Anterior cingulate cortex (tissue), 58 donors: ENCODE data around the gene NPAS3.

Source experiments
- DNase-seq, 58 donors: peaks; one replicate each; lab custom pipeline; 2025; lab: John Stamatoyannopoulos, UW

The NPAS3 gene

DNA sequence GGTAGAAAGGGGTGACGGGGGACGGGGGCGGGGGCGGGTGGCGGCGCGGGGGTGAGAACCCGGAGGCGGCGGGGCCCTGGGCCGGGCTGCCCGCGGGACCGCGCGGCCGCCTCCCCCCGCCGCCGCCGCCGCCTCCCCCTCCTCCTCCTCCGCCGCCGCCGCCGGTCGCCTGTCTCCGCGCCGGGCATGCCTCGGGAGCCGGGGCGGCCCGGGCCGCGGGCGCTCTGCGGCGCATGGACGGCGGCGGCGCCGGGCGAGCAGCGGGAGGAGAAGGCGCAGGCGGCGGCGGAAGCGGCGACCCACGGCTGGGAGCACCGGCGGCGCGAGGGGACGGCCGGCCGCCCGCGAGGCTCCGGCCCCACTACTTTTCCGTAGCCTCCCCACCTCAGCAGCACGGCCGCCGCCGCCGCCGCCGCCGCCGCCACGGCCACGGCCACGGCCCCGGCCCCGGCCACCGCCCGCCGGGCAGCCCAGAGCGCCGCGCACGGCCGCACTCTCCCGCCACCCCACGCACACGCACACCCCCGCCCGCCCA lies at the start of gene NPAS3:
Gene NPAS3, plus strand, starts transcription at position 161 of the 535 bp plus-strand sequence.
- peak in 9 of 58 donors; percentile 47 to 82 (median 57) for DNase-seq

DNA sequence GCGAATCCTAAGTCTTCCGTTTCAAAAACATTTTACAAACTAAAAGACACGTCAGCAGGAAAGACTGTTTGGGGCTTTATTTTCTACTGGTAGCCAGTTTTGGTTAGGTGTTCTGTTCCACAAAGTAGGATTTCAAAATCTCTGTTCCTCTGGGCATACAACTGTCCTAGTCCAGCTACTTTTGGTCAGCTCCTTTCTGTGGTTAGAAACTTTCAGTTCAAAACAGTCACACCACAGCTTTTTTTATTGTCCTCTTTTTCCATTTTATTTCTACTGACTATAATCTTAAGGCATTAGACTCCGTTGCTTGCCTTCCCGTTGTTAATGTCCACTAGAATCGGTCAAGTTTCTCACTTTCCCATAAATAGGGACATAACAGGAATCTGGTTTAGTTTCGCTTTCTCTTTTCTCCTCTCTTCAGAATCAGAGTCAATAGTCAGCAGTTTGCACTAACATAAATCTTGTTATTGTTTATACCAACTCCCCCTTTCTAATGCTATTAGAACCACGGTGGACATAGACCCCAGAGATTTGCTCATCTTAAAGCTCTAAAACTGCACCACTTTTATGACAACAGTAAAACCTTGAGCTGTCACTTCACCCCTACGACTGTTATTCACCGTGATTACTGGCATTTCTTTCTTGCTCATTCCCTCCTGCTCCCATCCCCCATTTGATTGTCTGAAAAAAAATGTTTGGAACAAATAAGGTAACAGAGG lies 41.5 kb upstream of the NPAS3 start:
- peak in 3 of 58 donors; percentile 16 to 25 (median 22) for DNase-seq

DNA sequence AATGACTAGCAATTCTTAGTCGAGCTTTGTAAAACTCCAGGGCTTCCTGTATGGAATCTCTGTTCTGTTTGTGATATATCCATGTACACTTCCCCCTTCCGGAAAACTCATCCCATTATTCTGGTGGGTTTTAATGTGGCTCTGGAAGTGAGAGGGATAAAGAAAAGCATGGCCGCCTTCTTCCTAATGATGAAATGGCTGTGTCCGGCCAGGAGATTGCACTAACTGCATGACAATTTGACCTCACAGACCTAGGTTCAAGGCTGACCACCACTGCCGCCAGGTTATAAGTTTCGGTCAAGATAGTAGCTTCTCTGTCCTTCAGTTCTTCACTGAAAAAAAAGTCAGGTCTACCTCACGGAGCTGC lies 41.0 kb upstream of the NPAS3 start:
- DNase-seq: peak in 2 of 58 donors; percentile 19 to 25

DNA sequence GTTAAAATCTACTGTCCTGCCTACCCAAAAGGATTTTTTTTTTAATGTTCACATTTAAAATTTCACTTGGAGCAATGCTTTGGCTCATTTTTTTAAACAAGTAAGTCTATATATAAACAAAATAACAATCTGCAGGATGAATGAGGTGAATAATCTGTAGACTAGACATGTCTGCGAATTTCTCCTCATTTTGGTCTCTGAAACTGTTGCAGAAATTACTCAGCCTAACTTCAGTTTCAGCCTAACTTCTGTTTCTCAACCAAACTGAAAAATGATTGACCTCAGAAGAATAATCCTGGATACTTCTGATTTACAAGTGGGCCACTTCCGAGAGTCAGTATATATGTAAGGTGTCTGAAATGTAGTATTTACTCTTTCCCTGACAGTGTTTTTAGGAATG lies 39.8 kb upstream of the NPAS3 start:
- DNase-seq: no peak

DNA sequence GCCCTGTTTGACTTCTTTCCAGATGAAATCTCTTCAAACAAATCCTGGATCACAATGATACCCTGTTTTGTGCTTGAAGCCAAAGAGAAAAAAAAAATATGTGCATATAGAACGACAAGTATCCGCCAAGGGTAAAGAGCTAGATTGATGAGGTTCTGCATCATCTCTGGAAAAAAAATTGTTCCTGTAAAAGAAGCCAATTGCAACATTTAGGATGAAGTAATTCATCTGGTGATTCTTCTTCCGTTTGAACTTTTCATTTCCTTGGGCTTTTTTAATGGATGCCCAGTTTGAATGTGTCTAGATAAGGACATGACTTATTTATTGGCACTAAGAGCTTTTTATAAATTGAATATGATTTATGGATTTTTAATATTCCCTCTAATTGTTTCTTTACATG lies 38.1 kb upstream of the NPAS3 start:
- DNase-seq: no peak

DNA sequence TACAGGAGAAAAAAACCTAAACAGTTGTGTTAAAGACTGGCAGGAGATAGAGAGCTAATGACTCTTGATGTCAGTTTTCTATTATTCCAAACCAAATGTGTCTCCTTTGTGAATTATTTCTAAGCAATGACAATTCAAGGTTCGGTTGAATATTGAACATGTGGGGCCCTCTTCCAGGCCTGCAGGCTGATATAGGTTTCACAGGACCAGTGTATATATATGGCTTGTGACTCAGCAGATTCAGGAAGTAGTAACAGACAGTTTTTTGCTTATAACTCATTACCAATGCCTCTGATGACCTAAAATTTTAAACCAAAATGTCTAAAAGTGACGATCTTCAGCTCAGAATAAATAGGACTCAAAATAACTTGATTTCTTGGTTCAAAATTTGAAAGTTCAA lies 33.7 kb upstream of the NPAS3 start:
- DNase-seq: no peak

DNA sequence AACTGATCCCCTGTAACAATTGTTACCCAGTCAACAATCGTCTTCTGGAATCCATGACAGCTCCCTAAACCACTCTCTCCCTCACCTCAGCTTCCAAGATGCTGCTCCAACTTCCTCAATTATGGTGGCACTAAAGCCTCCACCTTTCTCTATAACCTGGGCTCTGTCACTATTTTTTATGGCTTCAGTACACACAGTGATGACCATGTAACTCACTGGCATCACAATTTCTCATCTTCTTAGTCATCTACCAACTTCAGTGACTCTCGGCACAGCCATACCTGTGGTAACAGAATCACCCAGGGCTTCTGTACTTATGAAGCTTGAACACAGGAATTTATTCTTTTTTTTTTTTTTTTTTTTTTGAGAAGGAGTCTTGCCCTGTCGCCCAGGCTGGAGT lies 32.0 kb upstream of the NPAS3 start:
- no peak for DNase-seq

DNA sequence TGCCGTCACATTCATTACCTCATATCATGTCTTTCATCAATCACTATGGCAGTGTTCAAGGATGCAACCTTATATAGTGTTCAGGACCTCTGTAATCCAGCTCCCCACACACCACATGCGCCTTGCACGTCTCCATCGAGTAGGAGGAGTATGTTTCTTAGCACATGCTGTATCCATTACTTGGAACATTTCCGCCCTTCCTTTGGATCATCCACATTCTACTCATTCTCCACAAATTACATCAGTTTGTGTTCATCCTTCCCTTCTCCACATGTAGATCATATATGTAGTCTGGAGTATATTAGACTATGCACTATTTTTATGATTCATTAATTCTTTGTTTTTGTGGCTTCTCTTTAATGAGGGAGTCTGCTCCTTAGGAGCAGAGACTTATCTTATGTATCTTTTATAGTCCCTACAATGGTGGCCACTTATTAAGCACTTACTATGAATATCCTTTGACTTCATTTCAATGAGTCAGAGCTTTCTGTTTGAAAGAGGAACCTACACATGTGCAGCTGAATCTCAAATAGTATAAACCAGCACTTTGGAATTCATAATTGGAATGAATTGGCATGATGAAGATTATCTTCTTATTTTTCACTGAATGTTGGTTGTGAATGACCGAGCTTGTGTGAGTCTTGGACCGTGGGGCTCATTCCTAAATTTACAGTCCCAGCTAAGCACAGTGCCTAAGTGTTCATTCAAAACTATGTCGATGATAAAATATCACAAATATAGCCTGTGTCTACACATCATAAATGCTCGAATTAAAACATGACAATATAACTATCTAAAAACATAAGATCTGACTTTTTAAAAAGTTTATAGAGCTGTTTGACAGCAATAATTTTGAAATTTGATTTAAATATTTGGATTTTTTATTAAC lies 30.2 kb upstream of the NPAS3 start:
- DNase-seq: no peak

DNA sequence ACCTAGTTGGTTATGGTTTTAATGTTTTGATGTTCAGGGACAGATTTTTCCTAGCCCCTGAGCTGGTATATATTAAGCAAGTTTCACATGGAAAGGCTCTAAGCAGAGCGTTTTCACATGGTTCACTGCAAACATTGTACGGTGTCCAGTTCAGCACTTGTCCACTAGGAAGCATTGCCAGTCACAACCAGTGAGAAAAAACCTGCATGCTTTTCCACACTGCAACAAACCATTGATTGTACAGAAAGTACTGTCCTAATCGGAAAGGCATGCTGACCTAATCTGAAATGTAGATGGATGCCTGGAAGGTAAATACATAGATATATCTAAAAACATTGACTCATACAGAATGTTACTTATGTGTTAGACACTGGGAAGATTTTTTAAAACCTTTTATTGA lies 25.0 kb upstream of the NPAS3 start:
- peak in 3 of 58 donors; percentile 2 to 43 (median 10) for DNase-seq

DNA sequence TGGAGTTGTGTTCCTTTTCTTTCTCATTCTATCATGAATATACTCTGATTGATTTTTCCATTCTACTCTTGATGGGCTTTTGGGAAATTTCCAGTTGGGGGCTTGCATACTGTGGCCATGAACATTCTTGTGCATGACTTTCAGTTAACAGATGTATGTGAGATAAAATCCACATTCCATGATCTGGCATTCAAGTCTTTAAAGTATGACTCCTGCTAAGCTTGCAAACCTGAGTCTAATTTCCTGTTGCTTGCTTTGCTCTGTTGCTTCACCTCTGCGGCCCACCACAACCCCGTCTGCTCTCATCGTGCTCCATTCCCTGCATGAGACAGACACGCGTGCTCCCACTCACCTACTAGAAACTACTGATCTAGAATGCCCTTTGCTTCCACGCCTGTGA lies 24.3 kb upstream of the NPAS3 start:
- no peak for DNase-seq

DNA sequence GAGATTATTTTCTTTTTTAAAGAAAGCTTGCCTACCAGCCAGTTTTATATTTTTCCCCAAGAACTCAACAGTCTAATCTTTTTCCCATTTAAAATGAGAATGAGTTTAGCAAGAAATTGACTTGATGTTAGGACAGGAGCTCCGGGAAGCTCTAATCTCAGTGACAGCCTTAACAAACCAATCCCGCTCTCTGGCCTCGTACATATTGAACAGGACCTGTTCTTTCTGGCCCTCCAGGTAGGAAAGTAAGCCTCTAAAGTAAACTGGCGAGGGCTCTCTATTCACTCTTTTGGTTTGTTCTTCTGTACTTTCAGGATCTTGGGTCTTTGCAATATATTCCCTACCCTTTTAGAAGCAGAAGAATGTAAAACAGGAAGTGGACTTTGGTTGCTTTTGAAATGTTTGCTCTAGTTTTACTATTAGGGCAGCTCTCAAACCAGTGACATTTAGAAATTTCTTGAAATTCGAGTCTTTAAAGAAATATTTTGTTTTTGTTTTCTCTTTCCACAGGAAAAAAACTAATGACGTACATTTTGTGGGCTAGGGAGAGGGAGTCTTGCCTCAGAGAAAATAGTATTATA lies 17.9 kb upstream of the NPAS3 start:
- DNase-seq: no peak

DNA sequence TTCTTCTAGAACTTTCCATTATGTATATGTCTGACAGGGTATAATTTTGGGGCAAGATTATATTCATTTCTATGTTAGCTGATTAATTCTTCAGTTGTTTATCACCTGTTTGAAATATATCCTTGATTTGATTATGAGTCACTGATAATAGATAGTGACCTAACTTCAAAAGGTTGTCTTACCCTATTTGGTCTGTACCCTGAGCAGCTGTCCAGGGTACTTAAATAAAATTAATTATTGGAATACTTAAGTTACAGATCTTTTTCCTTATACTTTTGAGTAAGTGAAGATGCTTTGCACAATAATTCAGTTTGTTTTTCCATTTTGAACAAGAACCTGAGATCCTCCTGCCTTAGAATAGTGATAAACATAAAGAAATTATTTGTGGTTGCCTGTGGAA lies 13.2 kb upstream of the NPAS3 start:
- DNase-seq: no peak

DNA sequence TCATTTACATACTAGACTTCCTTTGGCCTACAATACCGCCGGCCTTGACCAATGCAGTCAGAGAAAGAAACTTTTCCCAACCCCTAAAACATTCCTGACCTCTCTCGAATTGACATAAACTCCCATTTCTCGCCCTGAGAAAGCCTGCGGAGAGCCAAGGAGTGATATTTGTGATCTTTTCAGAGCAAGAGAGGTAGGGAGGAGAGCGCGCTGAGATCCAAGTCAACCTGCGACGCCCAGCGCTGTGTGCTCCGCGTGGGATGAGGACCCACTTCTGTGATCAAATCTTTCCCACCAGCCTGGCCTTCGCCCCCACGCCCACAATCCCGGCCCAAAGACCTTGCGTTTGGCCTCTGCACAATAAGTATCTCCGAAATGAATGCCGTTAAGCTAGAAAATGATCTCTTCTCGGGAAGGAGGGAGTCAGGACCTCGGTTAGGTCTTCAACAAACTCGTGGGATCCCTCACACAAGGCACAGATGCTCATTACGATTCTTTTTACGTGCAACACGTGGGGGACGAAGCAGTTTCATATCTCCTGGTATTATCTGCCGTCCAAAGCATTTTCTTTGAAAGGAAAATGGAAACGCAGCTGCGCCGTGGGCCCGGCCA lies 6.3 kb upstream of the NPAS3 start:
- DNase-seq: peak in 1 of 58 donors; percentile 21

DNA sequence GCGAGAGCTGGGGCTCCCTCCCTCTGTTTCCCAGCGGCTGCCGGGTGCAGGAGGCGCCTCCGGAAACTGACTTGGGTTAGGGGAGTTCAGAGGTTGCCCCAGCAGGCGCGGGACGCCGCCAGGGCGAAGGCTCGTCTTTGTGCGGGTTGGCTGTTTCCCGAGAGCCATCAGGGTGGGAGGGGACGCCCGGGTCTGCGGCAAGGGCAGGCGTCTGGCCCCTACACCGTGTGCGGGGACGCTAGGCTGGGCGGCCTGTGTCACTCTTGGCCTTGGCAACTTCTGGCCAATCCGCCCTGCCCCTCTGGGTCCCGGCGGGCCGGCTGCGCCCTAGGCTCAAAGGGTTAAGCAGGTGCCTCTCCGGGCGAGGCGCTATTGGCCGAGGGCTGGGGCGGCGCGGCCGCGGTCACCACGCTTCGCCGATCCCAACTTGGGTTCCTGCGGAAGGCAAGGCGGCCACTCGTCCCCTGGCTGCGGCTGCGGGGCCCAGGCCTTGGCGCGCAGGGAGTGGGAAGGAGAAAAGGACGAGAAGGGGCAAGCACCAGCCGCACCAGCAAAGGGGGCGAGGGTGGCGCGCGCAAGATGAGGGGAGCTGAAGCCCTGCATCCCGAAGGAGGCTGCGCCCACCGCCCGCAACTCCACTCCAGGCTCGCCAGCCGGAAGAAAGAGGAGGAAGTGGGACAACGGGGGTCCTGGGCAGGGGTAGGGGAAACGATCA lies 5.6 kb upstream of the NPAS3 start:
- peak in 38 of 58 donors; percentile 14 to 69 (median 42) for DNase-seq

DNA sequence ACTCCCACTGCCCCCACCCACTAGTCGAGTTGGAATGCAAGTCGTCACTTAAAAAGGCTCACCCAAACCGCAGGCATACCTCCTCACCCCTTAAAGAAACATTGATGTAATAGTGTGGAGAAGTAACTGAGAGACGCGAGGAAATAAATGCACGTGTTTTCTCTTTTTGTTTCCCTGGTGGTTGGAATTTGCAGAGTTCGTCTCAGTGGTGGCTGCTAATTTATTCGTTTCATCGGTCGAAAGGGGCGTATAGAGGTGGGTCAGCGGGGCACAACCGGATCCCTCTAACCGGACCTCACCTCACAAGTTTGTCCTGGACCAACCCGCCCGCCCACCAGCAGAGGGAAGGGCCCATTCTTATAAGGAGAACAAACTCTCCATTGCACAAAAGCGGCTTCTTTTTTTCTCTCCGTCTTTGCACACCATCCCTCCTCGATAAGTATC lies 5.0 kb upstream of the NPAS3 start:
- DNase-seq: peak in 1 of 58 donors; percentile 72

DNA sequence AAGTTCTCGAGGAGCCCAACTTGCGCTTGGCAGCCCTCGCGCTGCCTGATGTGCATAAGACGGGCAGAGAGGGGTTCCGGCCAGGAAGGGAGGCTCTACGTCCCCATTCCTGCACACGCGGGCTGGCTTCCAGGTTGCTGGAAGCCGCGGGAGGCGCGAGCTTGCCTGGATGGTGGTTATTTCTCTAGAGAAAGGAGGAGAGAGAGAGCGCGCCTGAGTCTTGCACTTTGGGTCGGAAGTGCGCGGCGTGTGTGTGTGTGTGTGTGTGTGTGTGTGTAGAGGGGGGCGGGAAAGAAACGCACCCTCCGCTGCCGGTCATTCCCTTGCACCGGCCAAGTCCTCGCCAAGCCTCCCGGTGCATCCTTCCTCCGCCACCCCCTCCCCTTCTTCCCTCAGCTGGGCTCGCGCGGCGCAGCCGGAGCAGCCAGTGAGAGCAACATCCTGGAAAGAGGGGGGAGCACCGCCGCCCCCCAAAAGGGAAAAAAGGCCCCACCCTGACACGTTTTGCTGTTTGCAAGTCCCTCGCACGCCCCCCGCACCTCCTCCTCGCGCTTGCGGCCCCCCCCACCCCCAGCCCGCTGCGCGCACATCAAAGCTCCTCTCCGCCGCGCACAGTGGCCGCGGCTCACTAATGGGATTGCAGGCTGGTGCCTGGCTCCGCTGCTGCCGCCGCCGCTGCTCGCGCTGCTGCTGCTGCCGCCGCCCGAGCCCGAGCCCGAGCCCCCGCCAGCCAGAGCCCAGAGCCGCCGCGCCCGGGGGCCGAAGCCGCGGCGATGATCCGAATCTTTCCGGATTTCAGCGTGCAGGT lies 4.4 kb upstream of the NPAS3 start:
- DNase-seq: peak in 56 of 58 donors; percentile 34 to 89 (median 73)

DNA sequence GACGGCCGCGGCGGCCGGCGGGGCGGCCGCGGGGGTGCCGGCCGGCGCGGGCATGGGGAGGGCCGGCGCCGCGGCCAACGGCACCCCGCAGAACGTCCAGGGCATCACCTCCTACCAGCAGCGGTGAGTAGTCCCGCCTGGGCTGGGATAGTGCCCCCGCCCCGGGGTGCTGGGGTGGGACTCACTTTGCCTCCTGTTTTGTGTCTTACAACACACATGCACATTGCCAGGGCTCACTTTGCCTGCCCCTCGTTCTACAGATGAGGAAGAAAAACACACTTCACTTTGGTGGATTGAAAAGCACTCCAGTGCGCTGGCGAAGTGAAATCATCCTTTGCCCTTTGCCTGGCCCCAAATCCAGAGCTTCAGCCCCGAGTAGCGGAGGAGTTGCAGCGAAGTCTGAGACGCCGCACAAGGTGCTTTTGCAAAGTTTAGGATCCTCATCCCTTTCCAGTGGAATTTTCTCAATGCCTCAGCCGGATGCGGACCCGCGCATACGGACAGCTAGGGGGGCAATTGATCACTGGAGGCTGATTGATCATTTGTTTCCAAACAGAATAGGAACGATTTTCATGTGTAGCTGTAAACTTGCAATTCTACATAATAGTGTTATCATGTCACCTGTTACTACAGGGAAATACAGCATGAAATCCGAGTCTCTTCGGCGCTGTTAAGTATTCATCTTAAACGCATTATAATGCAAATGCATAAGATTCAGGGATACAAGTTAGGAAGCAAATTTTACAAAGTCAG lies 3.6 kb upstream of the NPAS3 start:
- peak in 19 of 58 donors; percentile 14 to 58 (median 40) for DNase-seq
